ENCODE results near the gene FASTKD3.
A peak's percentile ranks its signal among the peaks of the same experiment; 100 is the strongest.

Gene FASTKD3

GRCh38 chr5:7857926-7858632, 10.8 kb downstream of the FASTKD3 start:
- DNase-seq (ENCODE audit: extremely low read depth, low read depth) = no peak
- TF ChIP-seq CTCF (IDR thresholded peaks at IDR 0.05; ENCODE audit: low read depth, low read length, missing control alignments) = no peak
- no peak overlapping the region for H3K4me3 ChIP-seq (replicated peaks; ENCODE audit: low read depth, low read length)

GRCh38 chr5:7857361-7857760, 11.5 kb downstream of the FASTKD3 start:
- no peak for TF ChIP-seq CTCF (IDR thresholded peaks at IDR 0.05; ENCODE audit: low read depth, low read length, missing control alignments)
- H3K4me3 ChIP-seq (replicated peaks; ENCODE audit: low read depth, low read length) = no peak overlapping the region
- no peak for DNase-seq (ENCODE audit: extremely low read depth, low read depth)

GRCh38 chr5:7856855-7857254, 12.0 kb downstream of the FASTKD3 start:
- peak; percentile 70 for TF ChIP-seq CTCF (IDR thresholded peaks at IDR 0.05; ENCODE audit: low read depth, low read length, missing control alignments)
- no peak overlapping the region for H3K4me3 ChIP-seq (replicated peaks; ENCODE audit: low read depth, low read length)
- DNase-seq (ENCODE audit: extremely low read depth, low read depth) = no peak

GRCh38 chr5:7855611-7856010, 13.2 kb downstream of the FASTKD3 start:
- no peak for DNase-seq (ENCODE audit: extremely low read depth, low read depth)
- no peak overlapping the region for H3K4me3 ChIP-seq (replicated peaks; ENCODE audit: low read depth, low read length)
- no peak for TF ChIP-seq CTCF (IDR thresholded peaks at IDR 0.05; ENCODE audit: low read depth, low read length, missing control alignments)

- TF ChIP-seq CTCF (IDR thresholded peaks at IDR 0.05; ENCODE audit: low read depth, low read length, missing control alignments) = no peak
- no peak overlapping the region for H3K4me3 ChIP-seq (replicated peaks; ENCODE audit: low read depth, low read length)
- no peak for DNase-seq (ENCODE audit: extremely low read depth, low read depth)
Measured at GRCh38 chr5:7852988-7853387, 15.8 kb downstream of the FASTKD3 start.

- no peak for DNase-seq (ENCODE audit: extremely low read depth, low read depth)
- TF ChIP-seq CTCF (IDR thresholded peaks at IDR 0.05; ENCODE audit: low read depth, low read length, missing control alignments) = no peak
- H3K4me3 ChIP-seq (replicated peaks; ENCODE audit: low read depth, low read length) = no peak overlapping the region
Measured at GRCh38 chr5:7852542-7852941, 16.3 kb downstream of the FASTKD3 start.
